Kidney (tissue), 14 donors: ENCODE results near the gene SASH1. TPM values are rescaled to one million over a fixed set of nuclear protein-coding genes. Genes with fewer than 3 reads are reported as not detected.

Experiments
- DNase-seq, 5 donors: peaks; one replicate each; pipeline ENCODE4 v3.0.0-alpha.2; 2013 to 2020
- FAIRE-seq: peaks from 2 replicates; lab custom pipeline; 2012; peaks lifted over from hg19 to GRCh38; lab: Jason Lieb, UNC
- H3K27ac ChIP-seq, 2 donors: one replicate each; pipeline ENCODE4 v1.7.0; 2013; ENCODE audit warnings: low read depth in 2 of 2, low read length in 2 of 2, inconsistent platforms in 1 of 2
- H3K27me3 ChIP-seq: one replicate; pipeline ENCODE4 v1.7.1; 2013; ENCODE audit warnings: low read length, inconsistent platforms; ENCODE audit not compliant: control insufficient read depth, insufficient read depth
- H3K36me3 ChIP-seq, 3 donors: one replicate each; pipeline versions ENCODE4 v1.7.0 to v1.7.1; 2013; ENCODE audit warnings: low read length in 3 of 3, control low read depth in 1 of 3, inconsistent platforms in 1 of 3; ENCODE audit not compliant: insufficient read depth in 3 of 3, control insufficient read depth in 2 of 3
- H3K4me1 ChIP-seq, 3 donors: one replicate each; pipeline versions ENCODE4 v1.7.0 to v1.7.1; 2013; ENCODE audit warnings: low read length in 3 of 3, inconsistent platforms in 1 of 3, low read depth in 1 of 3; ENCODE audit not compliant: control insufficient read depth in 2 of 3, insufficient read depth in 2 of 3
- H3K4me3 ChIP-seq, 3 donors: one replicate each; pipeline versions ENCODE4 v1.7.0 to v1.8.1; 2013; ENCODE audit warnings: low read length in 3 of 3, control low read depth in 1 of 3, inconsistent platforms in 1 of 3
- H3K9ac ChIP-seq, 3 donors: one replicate each; pipeline versions ENCODE4 v1.7.0 to v1.7.1; 2013; ENCODE audit warnings: low read length in 3 of 3, control low read depth in 1 of 3, inconsistent platforms in 1 of 3
- H3K9me3 ChIP-seq, 3 donors: one replicate each; pipeline versions ENCODE4 v1.7.0 to v1.7.1; 2013; ENCODE audit warnings: low read length in 3 of 3, control low read depth in 1 of 3, inconsistent platforms in 1 of 3; ENCODE audit not compliant: control insufficient read depth in 2 of 3, insufficient read depth in 1 of 3
- CTCF ChIP-seq: IDR thresholded peaks from 3 replicates; pipeline ENCODE4 v1.5.1; 2012; ENCODE audit warnings: mild to moderate bottlenecking, moderate library complexity, borderline replicate concordance; ENCODE audit not compliant: insufficient read depth; ENCODE audit errors: extremely low read depth
- intact Hi-C: fragments of 100-400 bp; cut with DNase I; formaldehyde crosslinking; loops from one replicate; pipeline ENCODE4 v1.11.1; 2022
- polyA plus RNA-seq: library from polyadenylated mRNA; stranded (reverse); fragments of 350-450 nt; fragmentation: Illumina TruSeq; extraction: RNeasy Lipid Tissue Mini Kit (QIAGEN cat#74804); gene quantifications from one replicate; pipeline ENCODE4 v1.2.3, GENCODE V29; 2014; ENCODE audit warnings: low read depth, low replicate concordance; ENCODE audit not compliant: insufficient read depth
- total RNA-seq: library from RNA; stranded (reverse); fragmentation: NEBNext Ultra II Directional; extraction: Animal tissue kit (Norgen Biotek cat#: 25700); gene quantifications from one replicate; pipeline ENCODE4 v1.2.1, GENCODE V29; 2021
- donor health status: control.
- donor health status: control.
- donor health status: control.
- donor health status: control.
- donor health status: control.
- donor health status: DM: yes; HTN: yes; CAD: no.
- donor health status: Normal renal cell carcinoma (clear cell type).

SASH1 gene
- total and polyA plus RNA-seq, 2 donors from 2014 or later, result 6.2 to 148 TPM

GRCh38 chr6:148518511-148519156 lies 176.0 kb downstream of the SASH1 start:
- FAIRE-seq (no peak), DNase-seq (no peak)
- no peak for TF ChIP-seq CTCF
- Histone ChIP-seq H3K36me3 (peaks cover 0 to 15% (median 3%) of the 10 kb centered on the region in 3 donors), H3K9ac (no peak overlapping the region), H3K9me3 (no peaks in the 10 kb centered on the region), H3K27ac (no peak overlapping the region), H3K27me3 (no peaks in the 10 kb centered on the region), H3K4me1 (peaks cover 0 to 4% (median 0%) of the 10 kb centered on the region in 3 donors), H3K4me3 (no peak overlapping the region)
- intact Hi-C loops, result no loop called here

GRCh38 chr6:148520109-148520841 lies 177.6 kb downstream of the SASH1 start:
- FAIRE-seq (no peak), DNase-seq (no peak)
- Histone ChIP-seq H3K9me3 (no peaks in the 10 kb centered on the region), H3K27ac (no peak overlapping the region), H3K9ac (no peak overlapping the region), H3K36me3 (peaks cover 0 to 15% (median 4%) of the 10 kb centered on the region in 3 donors), H3K4me1 (peaks cover 0 to 4% (median 0%) of the 10 kb centered on the region in 3 donors), H3K27me3 (no peaks in the 10 kb centered on the region), H3K4me3 (no peak overlapping the region)
- no peak for TF ChIP-seq CTCF
- intact Hi-C loops, result no loop called here

GRCh38 chr6:148521158-148521557 lies 178.5 kb downstream of the SASH1 start:
- peaks cover 0 to 4% (median 0%) of the 10 kb centered on the region in 3 donors for H3K4me1 ChIP-seq
- no peaks in the 10 kb centered on the region for H3K27me3 ChIP-seq
- H3K9ac ChIP-seq, result no peak overlapping the region
- FAIRE-seq (no peak), DNase-seq (no peak)
- no peak for TF ChIP-seq CTCF
- intact Hi-C loops, result no loop called here
- peaks cover 0 to 15% (median 7%) of the 10 kb centered on the region in 3 donors for H3K36me3 ChIP-seq
- no peak overlapping the region for H3K4me3 ChIP-seq
- H3K27ac ChIP-seq, result no peak overlapping the region
- H3K9me3 ChIP-seq, result no peaks in the 10 kb centered on the region
